ENCODE measurements around the gene GRID1. TPM values are rescaled to one million over a fixed set of nuclear protein-coding genes. Genes with fewer than 3 reads are reported as not detected.

Gene GRID1
- total and polyA plus RNA-seq, 8 donors: 0.31 to 8.5 (median 1.0) TPM; not detected in 1

DNA sequence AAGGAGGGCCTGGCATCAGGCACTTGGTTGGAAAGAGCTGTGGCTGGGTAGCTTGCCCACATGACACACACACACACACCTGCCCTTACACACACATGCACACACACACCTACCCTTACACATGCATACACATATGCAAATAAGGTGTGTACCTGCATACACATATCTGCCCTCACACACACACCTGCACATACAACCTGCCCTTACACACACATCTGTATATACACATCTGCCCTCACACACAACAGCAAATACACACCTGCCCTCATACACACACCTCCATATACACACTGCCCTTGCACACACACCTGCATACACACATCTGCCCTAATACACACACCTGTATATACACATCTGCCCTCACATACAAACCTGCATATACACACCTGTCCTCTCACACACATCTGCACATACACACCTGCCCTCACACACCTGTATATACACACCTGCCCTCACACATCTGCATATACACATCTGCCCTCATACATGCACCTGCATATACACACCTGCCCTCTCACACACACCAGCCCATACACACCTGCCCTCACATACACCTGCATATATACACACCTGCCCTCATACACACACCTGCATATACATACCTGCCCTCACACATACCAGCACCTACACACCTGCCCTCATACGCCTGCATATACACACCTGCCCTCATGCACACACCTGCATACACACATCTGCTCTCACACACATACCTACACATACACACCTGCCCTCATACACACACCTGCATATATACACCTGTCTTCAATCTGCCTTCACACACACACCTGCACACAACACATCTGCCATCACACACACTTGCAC, 82.9 kb downstream of the GRID1 start:
- Histone ChIP-seq H3K36me3 (no peaks in the 10 kb centered on the region), H3K9me3 (peaks cover 0 to 22% (median 16%) of the 10 kb centered on the region in 4 donors), H3K27ac (no peak overlapping the region), H3K4me3 (no peak overlapping the region), H3K27me3 (no peaks in the 10 kb centered on the region), H3K4me1 (no peaks in the 10 kb centered on the region)
- peak in 1 of 2 donors; percentile 3 for DNase-seq
- intact Hi-C loops (cut with DNase I; ENCODE audit: low total_unique reads): no loop called here
- TF ChIP-seq POLR2AphosphoS5 (IDR thresholded peaks at IDR 0.05): no peak
- TF ChIP-seq, protein P1, sequence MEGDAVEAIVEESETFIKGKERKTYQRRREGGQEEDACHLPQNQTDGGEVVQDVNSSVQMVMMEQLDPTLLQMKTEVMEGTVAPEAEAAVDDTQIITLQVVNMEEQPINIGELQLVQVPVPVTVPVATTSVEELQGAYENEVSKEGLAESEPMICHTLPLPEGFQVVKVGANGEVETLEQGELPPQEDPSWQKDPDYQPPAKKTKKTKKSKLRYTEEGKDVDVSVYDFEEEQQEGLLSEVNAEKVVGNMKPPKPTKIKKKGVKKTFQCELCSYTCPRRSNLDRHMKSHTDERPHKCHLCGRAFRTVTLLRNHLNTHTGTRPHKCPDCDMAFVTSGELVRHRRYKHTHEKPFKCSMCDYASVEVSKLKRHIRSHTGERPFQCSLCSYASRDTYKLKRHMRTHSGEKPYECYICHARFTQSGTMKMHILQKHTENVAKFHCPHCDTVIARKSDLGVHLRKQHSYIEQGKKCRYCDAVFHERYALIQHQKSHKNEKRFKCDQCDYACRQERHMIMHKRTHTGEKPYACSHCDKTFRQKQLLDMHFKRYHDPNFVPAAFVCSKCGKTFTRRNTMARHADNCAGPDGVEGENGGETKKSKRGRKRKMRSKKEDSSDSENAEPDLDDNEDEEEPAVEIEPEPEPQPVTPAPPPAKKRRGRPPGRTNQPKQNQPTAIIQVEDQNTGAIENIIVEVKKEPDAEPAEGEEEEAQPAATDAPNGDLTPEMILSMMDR (IDR thresholded peaks at IDR 0.05): no peak
- no peak for TF ChIP-seq EP300 (IDR thresholded peaks at IDR 0.05)
- TF ChIP-seq POLR2A (IDR thresholded peaks at IDR 0.05): no peak
- 66 to 80% (median 76%) methylated on average over 1 of the region's 1 CpG for WGBS, 5 donors

DNA sequence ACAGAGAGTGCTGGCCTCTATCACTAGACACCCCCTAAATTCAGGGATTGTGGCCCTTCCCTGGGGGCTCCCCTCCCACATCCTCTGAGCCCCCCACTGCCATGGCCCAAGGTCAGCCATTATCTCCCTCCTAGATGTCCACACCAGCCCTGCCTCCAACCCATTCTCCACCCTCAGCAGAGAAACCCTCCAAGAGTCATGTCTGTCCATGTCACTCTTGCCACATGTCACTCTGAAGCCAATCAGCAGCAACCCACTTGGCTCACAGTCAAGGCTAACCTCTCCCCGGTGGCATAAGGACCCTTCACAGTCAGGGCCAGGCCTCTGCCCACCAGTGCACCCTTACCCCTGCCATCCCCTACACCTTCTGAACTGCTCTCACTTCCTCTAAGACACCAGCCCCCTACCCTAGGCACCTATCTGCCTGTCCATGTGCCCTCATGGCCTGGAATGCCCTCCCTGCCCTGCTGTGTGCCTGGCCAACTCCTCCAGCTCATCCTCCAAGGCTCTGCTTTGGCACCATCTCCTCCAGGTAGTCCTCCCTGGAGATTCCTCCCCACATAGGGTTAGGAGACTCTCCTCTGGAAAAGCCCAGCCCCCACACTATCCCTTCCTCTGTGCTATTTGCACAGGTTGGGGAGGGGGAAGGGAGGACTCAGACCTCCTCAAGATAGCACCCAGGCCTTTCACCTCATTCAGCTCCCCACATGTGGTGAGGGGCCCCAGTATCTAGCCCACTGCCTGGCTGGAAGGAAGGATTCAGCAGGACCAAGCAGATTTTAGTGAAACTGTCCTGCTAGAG, 83.7 kb downstream of the GRID1 start:
- Histone ChIP-seq H3K9me3 (peaks cover 0 to 31% (median 20%) of the 10 kb centered on the region in 4 donors), H3K27me3 (no peaks in the 10 kb centered on the region), H3K4me3 (no peak overlapping the region), H3K4me1 (no peaks in the 10 kb centered on the region), H3K27ac (no peak overlapping the region), H3K36me3 (no peaks in the 10 kb centered on the region)
- WGBS, 5 donors: 76 to 100% (median 78%) methylated on average over 1 of the region's 1 CpG
- DNase-seq: peak in 1 of 2 donors; percentile 9
- intact Hi-C loops (cut with DNase I; ENCODE audit: low total_unique reads): no loop called here
- TF ChIP-seq, protein P1 (IDR thresholded peaks at IDR 0.05): no peak
- TF ChIP-seq POLR2A (IDR thresholded peaks at IDR 0.05): no peak

DNA sequence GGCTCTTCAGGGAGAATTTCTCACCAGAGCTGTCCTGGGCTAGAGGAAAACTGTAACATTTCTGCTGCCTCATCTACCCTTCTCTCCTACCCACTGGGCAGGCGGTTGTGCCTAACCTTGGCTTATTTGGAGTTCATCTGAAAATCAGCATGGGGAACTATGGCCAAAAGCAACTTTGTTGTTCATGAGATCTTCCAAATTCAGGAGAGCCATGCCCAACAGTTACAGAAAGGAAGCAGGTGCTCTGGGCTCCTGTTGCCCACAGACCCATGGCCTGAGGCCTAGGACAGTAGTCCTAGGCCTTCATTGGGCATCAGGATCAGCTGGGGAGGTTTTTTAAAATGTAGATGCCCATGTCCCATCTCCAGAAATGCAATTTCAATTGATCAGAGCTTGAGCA, 85.2 kb downstream of the GRID1 start:
- peaks cover 0 to 43% (median 26%) of the 10 kb centered on the region in 4 donors for H3K9me3 ChIP-seq
- H3K27ac ChIP-seq: no peak overlapping the region
- no peak for DNase-seq
- no peaks in the 10 kb centered on the region for H3K4me1 ChIP-seq
- intact Hi-C loops (cut with DNase I; ENCODE audit: low total_unique reads): no loop called here
- H3K36me3 ChIP-seq: no peaks in the 10 kb centered on the region
- 90 to 100% (median 91%) methylated on average over 1 of the region's 1 CpG for WGBS, 5 donors
- H3K4me3 ChIP-seq: no peak overlapping the region
- TF ChIP-seq, protein P1 (IDR thresholded peaks at IDR 0.05): no peak
- TF ChIP-seq POLR2AphosphoS5 (IDR thresholded peaks at IDR 0.05): no peak
- no peak for TF ChIP-seq EP300 (IDR thresholded peaks at IDR 0.05)
- TF ChIP-seq POLR2A (IDR thresholded peaks at IDR 0.05): no peak
- H3K27me3 ChIP-seq: no peaks in the 10 kb centered on the region

DNA sequence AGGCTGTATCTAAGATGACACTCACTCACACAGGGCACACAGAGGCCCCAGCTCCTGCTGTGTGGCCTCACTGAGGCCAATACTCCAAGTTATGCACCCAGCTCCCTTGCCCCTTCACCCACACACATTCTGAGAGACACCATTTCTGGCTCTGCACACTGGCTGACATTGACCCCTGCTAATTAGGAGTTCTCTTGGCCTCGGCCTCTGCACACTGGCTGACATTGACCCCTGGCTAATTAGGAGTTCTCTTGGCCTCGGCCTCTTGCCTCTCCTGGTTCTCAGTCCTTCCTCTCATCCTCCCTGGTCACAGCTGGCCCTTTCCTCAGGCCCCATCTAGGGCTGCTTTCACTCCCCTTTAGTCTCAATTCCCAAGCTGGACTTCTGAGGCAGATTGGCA, 97.3 kb downstream of the GRID1 start:
- 47 to 65% (median 52%) methylated on average over 2 of the region's 2 CpGs for WGBS, 5 donors

More for the DNA sequence above, 97.3 kb downstream of the GRID1 start:
- Histone ChIP-seq H3K9me3 (peaks cover 0 to 10% (median 2%) of the 10 kb centered on the region in 4 donors), H3K4me3 (no peak overlapping the region), H3K27me3 (peaks cover 0 to 29% (median 6%) of the 10 kb centered on the region in 3 donors), H3K36me3 (no peaks in the 10 kb centered on the region), H3K27ac (no peak overlapping the region), H3K4me1 (no peaks in the 10 kb centered on the region)
- no peak for TF ChIP-seq POLR2A (IDR thresholded peaks at IDR 0.05)
- TF ChIP-seq, protein P1 (IDR thresholded peaks at IDR 0.05): no peak
- TF ChIP-seq EP300 (IDR thresholded peaks at IDR 0.05): no peak
- TF ChIP-seq POLR2AphosphoS5 (IDR thresholded peaks at IDR 0.05): no peak
- intact Hi-C loops (cut with DNase I; ENCODE audit: low total_unique reads): no loop called here
- DNase-seq: peak in 1 of 2 donors; percentile 3
